Keratinocyte (primary cell): ENCODE results near the gene SHMT2. TPM values are rescaled to one million over a fixed set of nuclear protein-coding genes. Genes with fewer than 3 reads are reported as not detected.

Source experiments
- DNase-seq: peaks from one replicate; pipeline ENCODE4 v3.0.0-alpha.2; 2011; ENCODE audit warnings: low read depth, missing footprints, low spot score
- FAIRE-seq: peaks from 2 replicates; lab custom pipeline; 2011; peaks lifted over from hg19 to GRCh38; lab: Jason Lieb, UNC
- H2AFZ ChIP-seq: 2 replicates; pipeline ENCODE4 v1.6.0; 2012; ENCODE audit warnings: low read length, control low read depth, inconsistent platforms; ENCODE audit not compliant: control insufficient read depth
- H3K27ac ChIP-seq: 2 replicates; pipeline ENCODE4 v1.5.1; 2011; ENCODE audit warnings: low read length; ENCODE audit not compliant: control insufficient read depth, insufficient read depth
- H3K27me3 ChIP-seq: 3 replicates; pipeline ENCODE4 v1.6.0; 2011; ENCODE audit warnings: low read length; ENCODE audit not compliant: control insufficient read depth, insufficient read depth; ENCODE audit errors: extremely low read depth
- H3K36me3 ChIP-seq, 2 experiments: 2 replicates in 1 of 2; 3 replicates in 1 of 2; pipeline ENCODE4 v1.5.1; 2011; ENCODE audit warnings: low read length in 2 of 2, mild to moderate bottlenecking in 1 of 2; ENCODE audit not compliant: control insufficient read depth in 2 of 2, insufficient read depth in 2 of 2; ENCODE audit errors: extremely low read depth in 1 of 2
- H3K4me1 ChIP-seq: 3 replicates; pipeline ENCODE4 v1.5.1; 2011; ENCODE audit warnings: low read length; ENCODE audit not compliant: control insufficient read depth, insufficient read depth; ENCODE audit errors: extremely low read depth
- H3K4me2 ChIP-seq: 3 replicates; pipeline ENCODE4 v1.6.0; 2011; ENCODE audit warnings: low read depth, low read length; ENCODE audit not compliant: control insufficient read depth, insufficient read depth; ENCODE audit errors: extremely low read depth
- H3K4me3 ChIP-seq, 3 experiments: fragments of 200-600 bp in 1 of 3; sonication (generic) in 1 of 3; 2 replicates in 2 of 3; 3 replicates in 1 of 3; pipeline ENCODE4 v1.5.1; 2011 to 2016; ENCODE audit warnings: low read length in 3 of 3, mild to moderate bottlenecking in 3 of 3, control low read depth in 2 of 3, inconsistent platforms in 1 of 3, low read depth in 1 of 3, mixed read lengths in 1 of 3, mixed run types in 1 of 3, moderate library complexity in 1 of 3; ENCODE audit not compliant: control insufficient read depth in 2 of 3, insufficient read depth in 2 of 3; ENCODE audit errors: extremely low read depth in 1 of 3
- H3K79me2 ChIP-seq: 2 replicates; pipeline ENCODE4 v1.6.0; 2012; ENCODE audit warnings: low read length; ENCODE audit not compliant: control insufficient read depth, insufficient read depth
- H3K9ac ChIP-seq: 3 replicates; pipeline ENCODE4 v1.6.0; 2011; ENCODE audit warnings: low read length; ENCODE audit not compliant: control insufficient read depth, insufficient read depth; ENCODE audit errors: extremely low read depth
- H3K9me1 ChIP-seq: 3 replicates; pipeline ENCODE4 v1.6.0; 2011; ENCODE audit warnings: low read length; ENCODE audit not compliant: control insufficient read depth, insufficient read depth; ENCODE audit errors: extremely low read depth
- H3K9me3 ChIP-seq: 2 replicates; pipeline ENCODE4 v1.5.1; 2012; ENCODE audit warnings: low read depth, low read length; ENCODE audit not compliant: control insufficient read depth
- H4K20me1 ChIP-seq: 3 replicates; pipeline ENCODE4 v1.6.0; 2011; ENCODE audit warnings: low read length; ENCODE audit not compliant: control insufficient read depth, insufficient read depth; ENCODE audit errors: extremely low read depth
- EZH2 ChIP-seq: IDR thresholded peaks from one replicate; pipeline ENCODE4 v1.6.1; 2012; ENCODE audit warnings: inconsistent platforms, mild to moderate bottlenecking, low read length, moderate library complexity
- dilution Hi-C: fragments of 300-500 bp; cut with MboI; formaldehyde crosslinking; loops from one replicate; pipeline ENCODE4 v1.7.0; 2020; ENCODE audit warnings: low sequenced_read_pairs; ENCODE audit not compliant: extremely low pct_ligation_motif_present
- polyA plus RNA-seq, 5 experiments: library from polyadenylated mRNA; depleted of rRNA in 3 of 5; stranded (reverse) in 3 of 5; stranded (forward) in 1 of 5; unstranded in 1 of 5; fragments of >200 nt; gene quantifications; 1 replicate in 1 of 5; 2 replicates in 3 of 5; 3 replicates in 1 of 5; pipeline versions ENCODE4 v1.2.1 to v1.2.3, GENCODE V29; 2011 to 2012; ENCODE audit warnings: missing spikeins in 2 of 5, low read depth in 1 of 5, low replicate concordance in 1 of 5
- TF ChIP-seq, protein P1 (sequence below), 3 experiments: IDR thresholded peaks in 1 of 3; conservative IDR thresholded peaks in 1 of 3; optimal IDR thresholded peaks in 1 of 3; 2 replicates in 2 of 3; 3 replicates in 1 of 3; pipeline versions ENCODE3 to v1.5.1; 2011; ENCODE audit warnings: low read length in 3 of 3, mild to moderate bottlenecking in 3 of 3, moderate library complexity in 2 of 3, control low read depth in 1 of 3, inconsistent platforms in 1 of 3; ENCODE audit not compliant: insufficient read depth in 2 of 3; ENCODE audit errors: extremely low read depth in 1 of 3

The SHMT2 gene
- polyA plus RNA-seq, 1 donor (not counting 4 experiments of a cell fraction or from before 2014, with no cell fraction given) = 128 TPM

DNA sequence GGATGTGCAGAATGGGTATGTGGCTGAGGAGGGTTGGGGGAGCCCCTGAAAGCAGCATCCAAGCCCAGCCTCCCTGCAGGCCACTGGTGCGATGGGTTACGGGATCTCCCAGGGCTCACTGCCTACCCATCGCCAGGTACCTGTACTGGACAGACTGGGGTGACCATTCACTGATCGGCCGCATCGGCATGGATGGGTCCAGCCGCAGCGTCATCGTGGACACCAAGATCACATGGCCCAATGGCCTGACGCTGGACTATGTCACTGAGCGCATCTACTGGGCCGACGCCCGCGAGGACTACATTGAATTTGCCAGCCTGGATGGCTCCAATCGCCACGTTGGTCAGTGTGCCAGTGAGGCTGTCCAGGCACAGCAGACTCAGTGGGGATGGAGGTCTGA is 31.2 kb upstream of the SHMT2 start:
- Histone ChIP-seq H3K4me1 (no peaks in the 10 kb centered on the region), H4K20me1 (no peaks in the 10 kb centered on the region), H3K9me3 (no peaks in the 10 kb centered on the region), H3K4me2 (no peak overlapping the region), H3K36me3 (peaks cover 0 to 37% of the 10 kb centered on the region in 2 experiments), H3K9me1 (no peaks in the 10 kb centered on the region), H3K4me3 (no peak overlapping the region), H3K79me2 (no peaks in the 10 kb centered on the region), H3K27me3 (no peaks in the 10 kb centered on the region), H2AFZ (no peak overlapping the region), H3K9ac (no peak overlapping the region), H3K27ac (no peak overlapping the region)
- dilution Hi-C loops = no loop called here
- no peak for TF ChIP-seq EZH2
- TF ChIP-seq, protein P1, sequence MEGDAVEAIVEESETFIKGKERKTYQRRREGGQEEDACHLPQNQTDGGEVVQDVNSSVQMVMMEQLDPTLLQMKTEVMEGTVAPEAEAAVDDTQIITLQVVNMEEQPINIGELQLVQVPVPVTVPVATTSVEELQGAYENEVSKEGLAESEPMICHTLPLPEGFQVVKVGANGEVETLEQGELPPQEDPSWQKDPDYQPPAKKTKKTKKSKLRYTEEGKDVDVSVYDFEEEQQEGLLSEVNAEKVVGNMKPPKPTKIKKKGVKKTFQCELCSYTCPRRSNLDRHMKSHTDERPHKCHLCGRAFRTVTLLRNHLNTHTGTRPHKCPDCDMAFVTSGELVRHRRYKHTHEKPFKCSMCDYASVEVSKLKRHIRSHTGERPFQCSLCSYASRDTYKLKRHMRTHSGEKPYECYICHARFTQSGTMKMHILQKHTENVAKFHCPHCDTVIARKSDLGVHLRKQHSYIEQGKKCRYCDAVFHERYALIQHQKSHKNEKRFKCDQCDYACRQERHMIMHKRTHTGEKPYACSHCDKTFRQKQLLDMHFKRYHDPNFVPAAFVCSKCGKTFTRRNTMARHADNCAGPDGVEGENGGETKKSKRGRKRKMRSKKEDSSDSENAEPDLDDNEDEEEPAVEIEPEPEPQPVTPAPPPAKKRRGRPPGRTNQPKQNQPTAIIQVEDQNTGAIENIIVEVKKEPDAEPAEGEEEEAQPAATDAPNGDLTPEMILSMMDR (optimal IDR thresholded peaks at IDR 0.05 in 1 of 3, IDR thresholded peaks at IDR 0.05 in 1 of 3, conservative IDR thresholded peaks at IDR 0.05 in 1 of 3; ENCODE audit: extremely low read depth in 1 of 3, insufficient read depth in 2 of 3, low read length in 3 of 3) = no peak
- DNase-seq = no peak
- no peak for FAIRE-seq

DNA sequence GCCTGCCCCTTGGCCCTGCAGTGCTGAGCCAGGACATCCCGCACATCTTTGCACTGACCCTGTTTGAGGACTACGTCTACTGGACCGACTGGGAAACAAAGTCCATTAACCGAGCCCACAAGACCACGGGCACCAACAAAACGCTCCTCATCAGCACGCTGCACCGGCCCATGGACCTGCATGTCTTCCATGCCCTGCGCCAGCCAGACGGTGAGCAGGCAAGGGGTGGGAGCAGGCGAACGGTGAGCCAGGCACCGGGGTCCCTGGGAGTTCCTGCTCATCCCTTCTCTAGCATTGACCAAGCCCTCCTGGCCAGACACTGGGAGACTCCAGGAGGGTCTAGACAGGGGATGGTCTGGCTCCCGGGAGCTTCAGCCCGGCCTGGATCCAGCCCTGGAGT is 30.3 kb upstream of the SHMT2 start:
- Histone ChIP-seq H3K79me2 (no peaks in the 10 kb centered on the region), H3K4me1 (no peaks in the 10 kb centered on the region), H3K9ac (no peak overlapping the region), H3K9me1 (no peaks in the 10 kb centered on the region), H3K27ac (no peak overlapping the region), H2AFZ (no peak overlapping the region), H3K27me3 (no peaks in the 10 kb centered on the region), H3K4me2 (no peak overlapping the region), H3K36me3 (peaks cover 0 to 41% of the 10 kb centered on the region in 2 experiments), H3K9me3 (no peaks in the 10 kb centered on the region), H4K20me1 (no peaks in the 10 kb centered on the region), H3K4me3 (no peak overlapping the region)
- FAIRE-seq = no peak
- dilution Hi-C loops = no loop called here
- TF ChIP-seq, protein P1 (optimal IDR thresholded peaks at IDR 0.05 in 1 of 3, IDR thresholded peaks at IDR 0.05 in 1 of 3, conservative IDR thresholded peaks at IDR 0.05 in 1 of 3; ENCODE audit: extremely low read depth in 1 of 3, insufficient read depth in 2 of 3, low read length in 3 of 3) = no peak
- no peak for DNase-seq
